ENCODE results near the gene RCVRN.

RCVRN gene

GRCh38 chr17:9850151-9850550 is 54.9 kb downstream of the RCVRN start:
- DNase-seq (ENCODE audit: low read depth, low spot score), result no peak

All from activated CD4-positive, CD25-positive, alpha-beta regulatory T cell treated with anti-CD3 and anti-CD28 coated beads, Interleukin-2, amount 50 U/mL, for 16 hours (primary cell).